ENCODE data around the gene ATXN7L1.

ATXN7L1 gene

GRCh38 chr7:105876091-105876963 lies at the start of gene ATXN7L1:
ATXN7L1 (minus strand) TSS chr7:105876599; CDS start chr7:105876558, 41 bp downstream.
- peak; percentile 92 to 93 for DNase-seq

GRCh38 chr7:105926131-105926530 lies 49.7 kb upstream of the ATXN7L1 start:
- no peak for DNase-seq

- DNase-seq: peak; percentile 33 to 34
These were observed 48.5 kb upstream of the ATXN7L1 start for GRCh38 chr7:105924945-105925344.

- DNase-seq: no peak
These were observed 44.4 kb upstream of the ATXN7L1 start for GRCh38 chr7:105920766-105921165.

GRCh38 chr7:105917659-105918058 lies 41.3 kb upstream of the ATXN7L1 start:
- DNase-seq: no peak

- DNase-seq: no peak
These were observed 40.2 kb upstream of the ATXN7L1 start for GRCh38 chr7:105916603-105917002.

GRCh38 chr7:105913947-105914346 lies 37.5 kb upstream of the ATXN7L1 start:
- DNase-seq: no peak

GRCh38 chr7:105911961-105912575 lies 35.7 kb upstream of the ATXN7L1 start:
- DNase-seq: no peak

- DNase-seq: no peak
These were observed 33.8 kb upstream of the ATXN7L1 start for GRCh38 chr7:105910172-105910571.

- DNase-seq: no peak
These were observed 33.3 kb upstream of the ATXN7L1 start for GRCh38 chr7:105909742-105910141.

- no peak for DNase-seq
These were observed 30.9 kb upstream of the ATXN7L1 start for GRCh38 chr7:105907129-105907846.

GRCh38 chr7:105906695-105907094 lies 30.3 kb upstream of the ATXN7L1 start:
- no peak for DNase-seq

- DNase-seq: no peak
These were observed 29.6 kb upstream of the ATXN7L1 start for GRCh38 chr7:105905910-105906568.

- DNase-seq: no peak
These were observed 29.0 kb upstream of the ATXN7L1 start for GRCh38 chr7:105905209-105905909.

GRCh38 chr7:105904064-105904463 lies 27.7 kb upstream of the ATXN7L1 start:
- DNase-seq: no peak

GRCh38 chr7:105902325-105902911 lies 26.0 kb upstream of the ATXN7L1 start:
- no peak for DNase-seq

- no peak for DNase-seq
These were observed 21.6 kb upstream of the ATXN7L1 start for GRCh38 chr7:105897999-105898398.

- no peak for DNase-seq
These were observed 20.1 kb upstream of the ATXN7L1 start for GRCh38 chr7:105896407-105896911.

- DNase-seq: no peak
These were observed 17.7 kb upstream of the ATXN7L1 start for GRCh38 chr7:105894131-105894530.

GRCh38 chr7:105892387-105892786 lies 16.0 kb upstream of the ATXN7L1 start:
- no peak for DNase-seq

- peak; percentile 33 to 41 for DNase-seq
These were observed 14.0 kb upstream of the ATXN7L1 start for GRCh38 chr7:105890290-105890997.

Measured in stimulated activated CD4-positive, alpha-beta T cell treated with anti-CD3 and anti-CD28 coated beads, Interleukin-2, amount 100 ng/mL, for 24 hours (primary cell).